ENCODE results near the gene TBC1D2B.
"Not testable (repeated sequence)": the region's sequence is repeated elsewhere in the genome, so short reads cannot be mapped to it uniquely, and the experiment has no call there.

- not testable (repeated sequence) for TF ChIP-seq CTCF (tag by site-specific recombination; IDR thresholded peaks at IDR 0.05); ZNF626 (tag by site-specific recombination; IDR thresholded peaks at IDR 0.05); ZBTB10 (tag by site-specific recombination; IDR thresholded peaks at IDR 0.05); ZNF704 (tag by site-specific recombination; IDR thresholded peaks at IDR 0.05); ATF2 (tag by site-specific recombination; IDR thresholded peaks at IDR 0.05; ENCODE audit: low read depth); RBAK (tag by site-specific recombination; IDR thresholded peaks at IDR 0.05); GLI4 (tag by site-specific recombination; IDR thresholded peaks at IDR 0.05); ZNF174 (tag by site-specific recombination; IDR thresholded peaks at IDR 0.05); ZNF513 (tag by site-specific recombination; IDR thresholded peaks at IDR 0.05)
These were observed 127.0 kb downstream of the TBC1D2B start for GRCh38 chr15:77950470-77950869.

Data from HEK293 (cell line).